Measurements from ENCODE around the gene NUDC. TPM values are rescaled to one million over a fixed set of nuclear protein-coding genes. Genes with fewer than 3 reads are reported as not detected.

The NUDC gene
- 91.7 and 98.7 TPM in 2 replicates for total RNA-seq

GRCh38 chr1:26921540-26922430 is at the start of gene NUDC:
Gene NUDC, plus strand, starts transcription at chr1:26921743. Its CDS starts 106 bp downstream, at chr1:26921849.

GRCh38 chr1:26889551-26890466 is 31.7 kb upstream of the NUDC start, which contains the start of gene GPN2:
Gene GPN2, minus strand, starts transcription at chr1:26890283. Its CDS starts 187 bp downstream, at chr1:26890096.

GRCh38 chr1:26900001-26900814 is 21.3 kb upstream of the NUDC start, which contains the start of gene GPATCH3:
Gene GPATCH3, minus strand, starts transcription at chr1:26900467. Its CDS starts 25 bp downstream, at chr1:26900442.

GRCh38 chr1:26913754-26914619 is 7.6 kb upstream of the NUDC start, which contains the start of gene NR0B2:
Gene NR0B2, minus strand, starts transcription at chr1:26913975. Its CDS starts 35 bp downstream, at chr1:26913940.

GRCh38 chr1:26959722-26960624 is 38.4 kb downstream of the NUDC start, which contains the start of gene KDF1:
Gene KDF1, minus strand, starts transcription at chr1:26960468. Its CDS starts 8,088 bp downstream, at chr1:26952380.

GRCh38 chr1:26993237-26994019 is 71.9 kb downstream of the NUDC start, which contains the start of gene TRNP1:
Gene TRNP1, plus strand, starts transcription at chr1:26993692. Its CDS starts 95 bp downstream, at chr1:26993787.

Other genes with a start within 250 kb of the NUDC start
- 15.1 and 29.9 TPM in 2 replicates for gene ARID1A, start 225.7 kb upstream of the NUDC start, total RNA-seq
- 7.9 and 13.2 TPM in 2 replicates for gene PIGV, start 133.8 kb upstream of the NUDC start, total RNA-seq
- 14.1 and 29.9 TPM in 2 replicates for gene ZDHHC18, start 95.1 kb upstream of the NUDC start, total RNA-seq
- 1,524 and 1,633 TPM in 2 replicates for gene SFN, start 58.6 kb upstream of the NUDC start, total RNA-seq
- 10.6 and 11.1 TPM in 2 replicates for gene GPN2, start 31.5 kb upstream of the NUDC start, total RNA-seq
- 7.4 and 21.1 TPM in 2 replicates for gene GPATCH3, start 21.3 kb upstream of the NUDC start, total RNA-seq
- not detected in 2 replicates for gene NR0B2, start 7.8 kb upstream of the NUDC start, total RNA-seq
- 27.2 and 28.5 TPM in 2 replicates for gene KDF1, start 38.7 kb downstream of the NUDC start, total RNA-seq
- 35.4 and 58.9 TPM in 2 replicates for gene TRNP1, start 71.9 kb downstream of the NUDC start, total RNA-seq
- gene TENT5B, start 91.1 kb downstream of the NUDC start, total RNA-seq, result 69.3 and 80.0 TPM in 2 replicates
- 18.0 and 35.2 TPM in 2 replicates for gene SLC9A1, start 233.4 kb downstream of the NUDC start, total RNA-seq

Data from airway epithelial cell (primary cell).